ENCODE results near the gene FBXO44.

The FBXO44 gene

GRCh38 chr1:11661103-11661502 lies 6.4 kb downstream of the FBXO44 start:
- DNase-seq: no peak

GRCh38 chr1:11664336-11665065 lies 9.8 kb downstream of the FBXO44 start:
- peak in 2 of 3 experiments; percentile 58 to 74 for DNase-seq

DNA sequence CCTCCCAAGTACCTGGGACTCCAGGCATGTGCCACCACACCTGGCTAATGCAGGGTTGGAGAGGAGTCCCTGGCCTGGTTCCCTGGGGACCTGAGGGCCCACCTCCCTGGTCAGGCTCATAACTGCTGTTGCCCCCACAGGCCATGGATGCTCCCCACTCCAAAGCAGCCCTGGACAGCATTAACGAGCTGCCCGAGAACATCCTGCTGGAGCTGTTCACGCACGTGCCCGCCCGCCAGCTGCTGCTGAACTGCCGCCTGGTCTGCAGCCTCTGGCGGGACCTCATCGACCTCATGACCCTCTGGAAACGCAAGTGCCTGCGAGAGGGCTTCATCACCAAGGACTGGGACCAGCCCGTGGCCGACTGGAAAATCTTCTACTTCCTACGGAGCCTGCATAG lies 13.8 kb downstream of the FBXO44 start:
- no peak for DNase-seq

DNA sequence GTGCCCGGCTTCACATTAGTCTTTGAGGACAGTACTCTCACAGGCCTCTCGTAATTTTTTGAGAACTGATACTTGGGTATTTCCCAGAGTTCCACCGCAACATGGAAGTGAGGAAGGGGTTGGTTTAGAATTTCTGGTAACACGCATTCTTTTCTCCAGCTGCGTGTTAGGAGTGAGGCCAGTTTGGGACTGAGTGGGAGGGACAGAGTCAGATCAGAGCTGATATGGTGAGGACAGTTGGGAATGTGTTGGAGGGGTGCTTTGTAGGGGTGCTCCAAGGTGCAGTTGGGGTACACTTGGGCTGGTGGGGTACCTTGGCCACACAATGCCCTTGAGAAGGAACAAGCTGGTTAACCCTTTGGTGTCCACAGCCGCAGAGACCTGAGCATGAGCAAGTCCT lies 16.1 kb downstream of the FBXO44 start:
- DNase-seq: no peak

DNA sequence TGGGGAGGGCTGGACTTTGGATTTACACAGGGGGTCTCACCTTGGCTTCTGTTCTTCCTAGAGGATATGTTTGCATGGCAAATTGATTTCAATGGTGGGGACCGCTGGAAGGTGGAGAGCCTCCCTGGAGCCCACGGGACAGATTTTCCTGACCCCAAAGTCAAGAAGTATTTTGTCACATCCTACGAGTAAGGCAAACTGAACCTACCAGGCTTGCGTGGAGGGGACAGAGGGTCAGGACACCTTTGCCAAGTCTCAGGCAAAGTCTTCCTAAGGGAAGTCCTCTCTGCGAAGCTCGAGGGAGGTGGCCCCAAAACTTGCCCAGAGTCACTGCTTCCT lies 16.5 kb downstream of the FBXO44 start:
- no peak for DNase-seq

DNA sequence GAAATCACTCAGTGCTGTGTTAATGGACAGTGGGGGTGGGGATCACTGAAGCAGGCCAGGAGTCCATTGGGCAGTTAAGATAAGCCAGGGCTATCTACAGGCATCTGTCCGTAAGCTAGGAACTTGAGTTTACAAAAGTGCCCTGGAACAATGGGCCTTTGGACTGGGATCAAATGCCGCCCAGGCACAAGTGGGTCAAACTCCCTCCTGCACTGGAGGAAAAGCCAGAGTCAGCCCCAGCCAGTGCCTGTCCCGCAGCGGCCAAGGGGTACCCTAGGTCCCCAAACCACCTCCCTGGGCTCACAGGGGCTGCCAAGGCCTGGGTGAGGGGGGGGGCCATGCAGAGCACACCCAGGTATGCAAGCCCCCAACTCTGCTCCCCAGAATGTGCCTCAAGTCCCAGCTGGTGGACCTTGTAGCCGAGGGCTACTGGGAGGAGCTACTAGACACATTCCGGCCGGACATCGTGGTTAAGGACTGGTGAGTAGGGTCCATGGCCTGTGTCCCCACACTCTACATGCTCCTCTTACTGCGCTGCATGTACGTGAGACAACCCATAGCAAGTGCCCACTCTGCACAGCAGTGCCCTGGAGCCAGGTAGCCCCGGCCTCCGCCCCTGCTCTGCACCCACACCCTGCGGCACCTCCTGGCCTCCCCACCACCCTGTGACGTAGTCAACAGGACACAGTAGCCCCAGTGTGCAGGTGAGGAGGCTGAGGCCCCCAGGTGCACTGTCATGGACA lies 17.0 kb downstream of the FBXO44 start:
- no peak for DNase-seq

GRCh38 chr1:11673089-11673769 lies 18.6 kb downstream of the FBXO44 start:
- no peak for DNase-seq

DNA sequence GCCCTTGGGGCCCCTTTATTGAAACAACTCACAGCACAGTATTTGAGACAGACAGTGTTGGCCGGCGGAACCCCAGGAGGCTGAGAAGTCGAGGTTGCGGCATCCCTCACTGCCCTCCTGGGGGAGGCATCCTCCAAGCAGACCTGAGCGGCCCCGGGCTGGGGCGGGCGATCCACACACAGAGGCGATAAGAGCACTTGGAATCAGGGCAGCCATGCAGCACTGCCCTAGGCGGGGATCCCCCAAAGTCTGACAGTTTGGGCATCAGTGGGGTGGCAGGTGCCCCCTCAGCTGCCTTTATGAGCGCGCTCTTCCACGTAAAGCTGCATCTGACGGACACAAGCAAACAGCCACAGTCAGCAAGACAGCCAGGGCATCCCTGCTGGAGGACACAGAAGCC lies 19.8 kb downstream of the FBXO44 start:
- no peak for DNase-seq

- no peak for DNase-seq
Measured at GRCh38 chr1:11675325-11675724, 20.6 kb downstream of the FBXO44 start.

DNA sequence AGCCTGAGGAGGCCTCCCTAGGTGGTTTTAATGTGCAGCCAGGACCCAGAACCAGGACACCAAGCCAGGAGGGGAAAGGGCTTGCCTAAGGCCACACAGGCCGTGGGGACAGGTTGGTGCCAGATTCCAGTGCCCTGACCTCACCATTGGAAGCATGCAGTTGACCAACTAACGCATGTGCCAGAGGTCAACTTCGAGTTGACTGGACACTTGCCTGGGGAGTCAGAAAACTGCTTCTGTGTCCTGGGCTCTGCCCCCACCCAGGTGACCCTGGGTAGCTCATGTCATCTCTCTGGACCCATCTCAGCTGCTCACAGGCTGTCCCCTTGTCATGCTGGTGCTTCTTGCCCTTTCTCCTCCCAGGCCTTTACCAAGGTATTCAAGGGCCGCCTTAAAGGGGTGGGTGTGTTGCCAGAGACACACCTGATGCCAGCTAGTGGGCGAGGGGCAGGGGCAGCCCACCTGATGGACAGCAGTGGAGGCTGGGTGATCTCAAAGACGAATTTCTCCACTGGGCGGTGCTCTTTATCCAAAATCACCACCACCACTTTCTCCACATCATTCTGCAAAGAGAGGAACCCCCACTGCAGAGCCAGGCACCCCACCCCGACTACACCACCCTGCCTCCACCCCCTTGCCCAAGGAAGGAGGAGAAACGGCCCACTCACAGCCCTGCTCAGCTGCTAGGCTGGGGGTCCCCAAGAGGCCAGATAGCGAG lies 21.9 kb downstream of the FBXO44 start:
- no peak for DNase-seq

GRCh38 chr1:11678442-11678841 lies 23.8 kb downstream of the FBXO44 start:
- DNase-seq: no peak

GRCh38 chr1:11680270-11681070 lies 25.8 kb downstream of the FBXO44 start:
- peak in 2 of 3 experiments; percentile 82 to 85 for DNase-seq

DNA sequence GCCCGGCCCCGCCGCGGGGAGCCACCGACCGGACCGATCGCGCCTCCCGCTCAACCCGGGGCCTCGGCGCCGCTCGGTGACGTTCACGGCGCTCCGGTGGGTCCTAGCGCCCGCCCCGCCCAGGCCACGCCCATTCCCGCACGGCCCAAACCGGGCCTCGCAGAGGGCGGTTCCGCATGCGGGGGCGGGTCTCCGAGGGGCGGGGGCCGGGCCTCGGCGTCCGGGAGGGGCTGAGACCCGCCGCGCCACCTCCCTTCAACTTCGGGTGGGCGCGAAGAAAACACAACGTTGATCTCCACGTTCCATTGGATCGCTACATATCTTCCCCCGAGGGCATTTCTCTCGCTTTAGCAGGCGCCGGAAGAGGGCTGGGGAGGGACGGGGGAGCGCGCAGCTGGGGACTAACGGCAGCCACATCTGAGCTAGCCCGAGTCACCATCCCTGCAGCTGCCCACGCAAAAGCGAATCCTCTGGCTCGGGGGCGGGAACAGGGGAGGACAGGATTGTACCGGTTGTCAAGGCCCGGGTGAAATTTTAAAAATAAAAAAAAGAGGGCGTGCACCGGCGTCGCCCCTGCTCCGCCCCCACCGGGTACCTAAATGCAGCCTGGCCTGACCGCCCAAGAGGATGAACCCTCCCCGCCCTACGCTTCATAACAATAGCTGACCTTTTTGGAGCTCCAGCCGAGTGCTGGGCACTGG lies 26.5 kb downstream of the FBXO44 start, which contains the start of gene MAD2L2:
TSS of gene MAD2L2 (minus strand) at position 78 of the 701 bp plus-strand sequence. CDS start 547 bp downstream, outside the sequence.
- peak; percentile 84 to 95 (median 92) for DNase-seq

- peak in 1 of 3 experiments; percentile 55 for DNase-seq
Measured at GRCh38 chr1:11682287-11682771, 27.7 kb downstream of the FBXO44 start.

DNA sequence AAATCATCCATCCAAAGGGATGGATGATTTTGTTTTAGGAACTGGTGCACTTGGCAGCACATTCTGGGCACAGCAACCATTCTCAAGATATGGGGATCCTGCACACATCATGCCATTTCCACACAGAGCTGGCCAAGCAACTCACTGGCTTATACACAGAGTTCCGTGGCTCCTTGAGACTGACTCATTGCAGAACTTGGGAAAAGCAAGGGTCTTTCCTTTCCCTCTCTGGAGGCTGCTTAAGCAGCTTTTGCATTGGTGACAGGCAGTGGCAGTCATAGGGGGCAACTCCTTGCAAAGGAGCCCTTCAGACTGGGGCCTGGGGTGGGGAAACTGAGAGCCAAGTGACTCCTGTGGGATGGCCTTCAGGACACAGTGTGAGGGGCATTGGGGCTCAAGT lies 28.1 kb downstream of the FBXO44 start:
- DNase-seq: no peak

DNA sequence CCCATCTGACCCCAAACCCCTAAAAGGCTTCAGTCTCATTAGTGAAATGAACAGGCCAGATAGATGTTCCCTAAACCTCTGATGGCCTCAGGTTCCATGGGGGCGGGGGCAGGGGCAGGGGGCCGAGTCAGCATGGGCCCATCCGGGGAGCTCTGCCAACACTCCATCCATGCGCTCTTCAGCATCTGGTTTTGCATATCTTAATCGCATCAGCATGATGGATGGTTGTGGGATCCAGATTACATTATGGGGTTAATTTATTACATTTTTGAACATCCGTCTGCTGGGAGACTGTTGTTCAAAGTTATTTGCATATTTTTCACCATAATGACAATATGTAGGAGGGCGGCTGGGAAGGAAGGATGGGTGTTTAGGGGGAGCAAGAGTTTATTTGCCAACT lies 29.4 kb downstream of the FBXO44 start:
- DNase-seq: no peak

- no peak for DNase-seq
Measured at GRCh38 chr1:11685210-11685752, 30.6 kb downstream of the FBXO44 start.

GRCh38 chr1:11688506-11688905 lies 33.8 kb downstream of the FBXO44 start:
- no peak for DNase-seq

DNA sequence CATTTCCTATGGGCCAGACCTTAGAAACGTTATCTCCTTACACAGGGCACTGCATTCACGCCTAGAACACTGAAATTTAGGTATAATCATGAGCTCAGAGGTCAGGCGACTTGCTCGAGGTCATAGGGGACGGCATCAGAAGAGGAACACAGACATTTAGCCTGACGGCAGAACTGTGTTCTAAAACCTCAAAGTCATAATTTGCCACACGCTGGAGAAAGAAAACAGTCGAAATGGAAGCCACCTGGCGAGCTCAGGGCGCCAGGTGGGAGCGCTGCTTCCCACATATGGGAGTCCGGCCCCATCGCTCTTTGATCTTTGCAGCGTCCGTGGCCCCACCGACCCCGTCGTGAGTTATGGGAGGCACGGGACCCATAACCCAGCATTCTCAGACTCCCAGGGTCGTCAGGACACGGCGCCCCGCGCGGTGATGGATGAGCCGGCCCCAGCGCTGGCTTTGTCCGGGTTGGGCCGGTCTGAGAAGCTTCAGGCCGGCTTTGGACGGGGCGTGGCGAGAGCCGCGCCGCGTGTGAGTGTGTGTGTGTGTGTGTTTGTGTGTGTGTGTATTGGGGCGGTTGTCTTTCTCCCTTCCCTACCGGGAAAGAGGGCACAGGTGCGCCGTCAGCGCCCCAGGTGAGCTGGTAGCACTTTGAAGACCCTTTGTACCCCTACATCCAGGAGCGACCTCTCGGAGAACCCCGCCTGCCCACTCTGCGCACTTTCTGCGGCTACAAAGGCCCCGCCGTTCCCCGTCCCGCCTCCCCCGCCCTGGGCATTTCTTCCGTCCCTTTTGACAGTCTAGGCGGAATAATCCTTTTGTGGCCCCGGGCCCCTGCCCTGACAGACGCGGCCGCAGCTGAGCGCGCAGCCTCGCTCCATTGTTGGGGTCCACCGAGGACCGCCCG lies 36.0 kb downstream of the FBXO44 start:
- peak; percentile 59 to 89 (median 86) for DNase-seq

All from NCI-H1417 (cell line).